Hepatocyte (in vitro differentiated cells): ENCODE measurements around the gene VPS4B.

Source experiments
- CTCF ChIP-seq: fragments of 200-600 bp; sonication (generic); IDR thresholded peaks from 2 replicates; pipeline ENCODE4 v1.5.1; 2016; ENCODE audit warnings: antibody characterized with exemption, mild to moderate bottlenecking; ENCODE audit not compliant: poor library complexity
- EZH2 ChIP-seq: fragments of 200-600 bp; sonication (generic); IDR thresholded peaks from 2 replicates; pipeline ENCODE4 v1.6.1; 2016; ENCODE audit warnings: antibody characterized with exemption, mild to moderate bottlenecking, borderline replicate concordance
- EZH2phosphoT487 ChIP-seq: fragments of 200-600 bp; sonication (generic); IDR thresholded peaks from one replicate; pipeline ENCODE4 v1.6.1; 2018; ENCODE audit warnings: antibody characterized with exemption, mild to moderate bottlenecking, low read depth, moderate library complexity; ENCODE audit not compliant: unreplicated experiment, severe bottlenecking

DNA sequence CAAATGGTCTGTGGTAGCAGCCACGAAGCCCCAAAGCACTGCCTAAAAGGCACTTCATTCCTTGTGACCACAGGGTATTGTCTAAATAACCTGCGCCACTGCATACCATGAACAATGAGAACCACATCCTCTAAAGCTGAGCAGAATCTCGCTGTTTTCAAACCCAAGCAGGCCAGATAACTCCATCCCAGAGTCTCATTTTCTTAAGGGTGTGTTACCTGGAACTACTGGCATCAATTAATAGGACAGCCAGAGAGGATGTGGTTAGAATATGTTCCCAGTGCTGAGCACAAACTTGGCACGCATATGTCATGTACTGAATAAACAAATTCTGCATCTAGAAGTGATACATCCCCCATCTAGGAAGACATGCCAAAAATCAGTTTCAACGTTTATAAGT, 13.0 kb downstream of the VPS4B start:
- no peak for TF ChIP-seq CTCF
- TF ChIP-seq EZH2phosphoT487: no peak
- TF ChIP-seq EZH2: no peak
